Pancreas (tissue), 10 donors: ENCODE measurements around the gene DLGAP3. TPM values are rescaled to one million over a fixed set of nuclear protein-coding genes. Genes with fewer than 3 reads are reported as not detected.

Source experiments
- ATAC-seq, 4 donors: fragments of 200-7000 bp; cut with Tn5 transposase; one replicate each; pipeline versions ENCODE4 v1.8.0 to v1.9.1; 2020; ENCODE audit warnings: mild to moderate bottlenecking in 4 of 4, moderate library complexity in 4 of 4
- DNase-seq, 6 donors: peaks; one replicate each; pipeline ENCODE4 v3.0.0-alpha.2; 2020
- FAIRE-seq: peaks from 2 replicates; lab custom pipeline; 2012; peaks lifted over from hg19 to GRCh38; lab: Jason Lieb, UNC
- H3K27ac ChIP-seq, 4 donors: fragments of 200-600 bp; sonication (generic); 1 replicate in 3 of 4; 2 replicates in 1 of 4; pipeline versions ENCODE4 v1.5.0 to v1.8.0; 2020
- H3K27me3 ChIP-seq, 4 donors: fragments of 200-600 bp; one replicate each; pipeline ENCODE4 v1.8.0; 2021
- H3K36me3 ChIP-seq, 3 donors: fragments of 200-600 bp; sonication (generic) in 1 of 3; one replicate each; pipeline versions ENCODE4 v1.5.0 to v1.8.0; 2020 to 2021
- H3K4me1 ChIP-seq, 3 donors: fragments of 200-600 bp; one replicate each; pipeline ENCODE4 v1.8.0; 2021
- H3K4me3 ChIP-seq, 4 donors: fragments of 200-600 bp; sonication (generic) in 2 of 4; one replicate each; pipeline versions ENCODE4 v1.5.0 to v1.8.0; 2020 to 2021
- H3K9me3 ChIP-seq, 4 donors: fragments of 200-600 bp; one replicate each; pipeline ENCODE4 v1.8.0; 2021
- CTCF ChIP-seq, 4 donors: fragments of 200-600 bp; sonication (generic) in 3 of 4; IDR thresholded peaks; one replicate each; pipeline versions ENCODE4 v1.5.0 to v1.8.0; 2021; ENCODE audit warnings: antibody characterized with exemption in 4 of 4
- WGBS, 2 donors: extraction: QIAGEN DNeasy Blood & Tissue Kit; methylation state at CpG; one replicate each; pipeline ENCODE4 v1.1.7; 2013; 5-methylcytosine and 5-hydroxymethylcytosine counted together
- intact Hi-C, 3 donors: fragments of 100-400 bp; cut with DNase I; formaldehyde crosslinking; loops; one replicate each; pipeline versions ENCODE4 v1.11.1 to v1.14.2; 2022
- polyA plus RNA-seq, 2 donors: library from polyadenylated mRNA; stranded (reverse); fragments of 200-250 nt; gene quantifications; one replicate each; pipeline ENCODE4 v1.2.3, GENCODE V29; 2013
- total RNA-seq, 6 donors: library from RNA; stranded (reverse); fragmentation: NEBNext Ultra II Directional in 4 of 6; extraction: Animal tissue kit (Norgen Biotek cat#: 25700) in 4 of 6; gene quantifications; one replicate each; pipeline versions ENCODE4 v1.2.1 to v1.2.4, GENCODE V29; 2021 to 2023
- donor health status: healthy with polysubstance abuse.
- donor health status: DM: no; HTN: no; CAD: no; lungs with moderate emphysema.
- donor health status: DM: no; HTN: no; CAD: no.
- donor health status: control.
- donor health status: control.
- donor health status: Bipolar disorder and iron deficiency.
- donor health status: DM: yes; HTN: yes; CAD: no.
- donor health status: DM: no; HTN: no; CAD: no.
- donor health status: DM: no; HTN: no; CAD: no.
- donor health status: DM: yes; HTN: yes; CAD: no.

DLGAP3 gene
- total and polyA plus RNA-seq, 8 donors = 0.53 to 1.8 (median 1.4) TPM

DNA sequence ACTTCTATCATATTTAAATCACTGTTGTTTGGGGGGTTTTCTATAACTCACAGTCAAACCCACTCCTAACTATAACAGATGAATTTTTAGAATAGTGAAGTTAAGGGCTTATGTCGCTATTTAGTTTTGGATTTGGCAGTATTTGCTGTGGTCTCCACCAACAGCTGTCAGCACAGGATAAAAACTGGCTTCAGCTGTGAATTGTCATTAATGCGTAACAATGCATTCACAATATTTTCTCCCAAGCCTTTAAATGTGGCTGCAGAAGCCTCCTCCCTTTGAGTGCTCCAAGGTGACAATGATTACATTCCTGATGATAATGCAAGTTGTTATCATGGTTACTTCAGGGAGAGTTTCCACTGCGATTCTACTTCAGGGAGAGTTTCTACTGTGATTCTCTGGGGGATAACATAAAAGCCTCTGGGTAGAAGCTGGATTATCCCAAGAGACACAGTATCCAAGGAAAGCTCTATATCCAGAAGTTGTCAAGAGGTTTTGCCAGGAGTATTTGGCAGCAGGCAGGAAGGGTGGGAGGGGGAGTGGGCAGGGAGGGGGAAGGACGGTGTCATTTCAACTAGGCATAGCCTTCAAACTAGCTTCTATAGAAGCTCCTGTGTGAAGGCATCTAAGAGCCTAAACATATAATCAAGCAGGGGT lies 55.0 kb downstream of the DLGAP3 start:
- Histone ChIP-seq H3K27me3 (no peaks in the 10 kb centered on the region), H3K36me3 (no peaks in the 10 kb centered on the region), H3K9me3 (no peaks in the 10 kb centered on the region), H3K27ac (no peak overlapping the region), H3K4me1 (no peaks in the 10 kb centered on the region), H3K4me3 (no peak overlapping the region)
- WGBS, 2 donors = 71 to 81% methylated on average over 4 of the region's 4 CpGs
- DNase-seq (no peak), FAIRE-seq (no peak), ATAC-seq (no peak)
- intact Hi-C loops = no loop called here
- TF ChIP-seq CTCF (IDR thresholded peaks at IDR 0.05) = no peak

DNA sequence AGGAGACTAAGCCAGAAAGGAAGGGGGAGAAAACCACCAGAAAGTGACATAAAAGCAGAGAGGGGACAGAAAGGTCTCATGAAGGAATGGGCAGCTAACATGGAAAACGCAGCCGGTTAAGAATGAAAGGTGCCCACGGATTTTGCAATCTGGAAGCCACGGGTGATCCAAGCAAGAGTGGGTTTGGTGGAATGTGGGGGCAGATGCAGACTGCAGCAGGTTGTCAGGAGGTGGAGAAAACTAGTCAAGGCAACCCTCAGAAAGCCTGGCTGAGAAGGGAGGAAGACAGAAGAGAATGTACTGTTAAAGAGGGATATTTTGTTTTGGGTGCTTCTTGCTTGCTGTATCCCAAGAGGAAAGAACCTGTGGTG lies 57.3 kb downstream of the DLGAP3 start:
- intact Hi-C loops = no loop called here
- H3K9me3 ChIP-seq = no peaks in the 10 kb centered on the region
- WGBS, 2 donors = 64 to 72% methylated on average over 4 of the region's 4 CpGs
- TF ChIP-seq CTCF (IDR thresholded peaks at IDR 0.05) = no peak
- H3K4me3 ChIP-seq = no peak overlapping the region
- no peak for FAIRE-seq
- no peaks in the 10 kb centered on the region for H3K36me3 ChIP-seq
- no peaks in the 10 kb centered on the region for H3K27me3 ChIP-seq
- ATAC-seq = no peak
- DNase-seq = no peak
- no peak overlapping the region for H3K27ac ChIP-seq
- H3K4me1 ChIP-seq = no peaks in the 10 kb centered on the region

DNA sequence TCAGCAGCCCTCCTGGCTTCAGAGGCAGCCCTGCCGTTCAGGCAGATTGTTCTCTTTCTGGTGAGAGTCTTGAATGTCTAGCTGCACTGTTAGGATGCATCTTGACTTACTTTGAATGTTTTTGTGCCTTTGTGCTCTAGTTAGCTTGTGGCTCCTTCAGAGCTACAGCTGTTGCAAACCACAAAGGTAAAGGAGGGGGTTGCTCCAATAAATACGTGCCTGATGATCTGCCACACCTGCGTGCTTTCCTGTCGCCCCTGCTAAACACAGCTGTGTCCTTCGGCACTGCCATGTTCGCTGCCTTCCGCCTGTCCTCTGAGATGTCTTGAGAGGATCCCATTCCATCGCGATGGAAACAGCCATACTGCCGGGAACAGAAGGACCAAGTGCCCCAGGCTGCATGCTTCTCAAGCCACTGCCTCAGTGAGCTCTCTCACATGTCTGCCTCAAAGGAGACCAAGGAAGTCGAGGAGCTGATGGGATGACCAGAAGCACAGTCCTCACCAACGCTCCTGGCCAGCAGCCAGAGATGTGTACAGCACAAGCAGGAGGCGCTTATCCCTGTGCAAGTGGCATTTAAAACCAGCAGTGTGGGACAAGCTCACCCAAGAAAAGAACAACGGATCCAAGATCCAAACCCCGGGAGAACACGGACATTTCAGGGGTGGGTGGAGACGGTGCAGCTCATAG lies 57.9 kb downstream of the DLGAP3 start:
- Histone ChIP-seq H3K27me3 (no peaks in the 10 kb centered on the region), H3K27ac (no peak overlapping the region), H3K4me3 (no peak overlapping the region), H3K36me3 (no peaks in the 10 kb centered on the region), H3K4me1 (peaks cover 0 to 3% (median 0%) of the 10 kb centered on the region in 3 donors), H3K9me3 (no peaks in the 10 kb centered on the region)
- no peak for TF ChIP-seq CTCF (IDR thresholded peaks at IDR 0.05)
- 60 to 61% methylated on average over 17 of the region's 17 CpGs for WGBS, 2 donors
- DNase-seq (no peak), ATAC-seq (no peak), FAIRE-seq (no peak)
- intact Hi-C loops = no loop called here

GRCh38 chr1:34870395-34870794 lies 59.1 kb downstream of the DLGAP3 start:
- no peak for FAIRE-seq
- DNase-seq = no peak
- Histone ChIP-seq H3K4me1 (peaks cover 0 to 3% (median 3%) of the 10 kb centered on the region in 3 donors), H3K4me3 (no peak overlapping the region), H3K36me3 (no peaks in the 10 kb centered on the region), H3K27ac (no peak overlapping the region), H3K9me3 (no peaks in the 10 kb centered on the region), H3K27me3 (no peaks in the 10 kb centered on the region)
- intact Hi-C loops = no loop called here
- 55 to 64% methylated on average over 2 of the region's 2 CpGs for WGBS, 2 donors
- no peak for ATAC-seq
- no peak for TF ChIP-seq CTCF (IDR thresholded peaks at IDR 0.05)

GRCh38 chr1:34869760-34870159 lies 59.7 kb downstream of the DLGAP3 start:
- intact Hi-C loops = no loop called here
- 83 to 92% methylated on average over 4 of the region's 4 CpGs for WGBS, 2 donors
- Histone ChIP-seq H3K36me3 (no peaks in the 10 kb centered on the region), H3K4me1 (peaks cover 0 to 4% (median 3%) of the 10 kb centered on the region in 3 donors), H3K4me3 (no peak overlapping the region), H3K9me3 (no peaks in the 10 kb centered on the region), H3K27ac (no peak overlapping the region), H3K27me3 (no peaks in the 10 kb centered on the region)
- FAIRE-seq = no peak
- no peak for TF ChIP-seq CTCF (IDR thresholded peaks at IDR 0.05)
- no peak for ATAC-seq
- no peak for DNase-seq
